Gastrocnemius medialis (tissue), 4 donors: ENCODE measurements around the gene REXO4. TPM values are rescaled to one million over a fixed set of nuclear protein-coding genes. Genes with fewer than 3 reads are reported as not detected.

Experiments
- ATAC-seq, 2 donors: fragments of 150-250 bp; one replicate each; pipeline ENCODE4 v1.9.1; 2016
- DNase-seq, 2 donors: peaks; one replicate each; pipeline ENCODE4 v3.0.0-alpha.2; 2019
- H3K27ac ChIP-seq, 4 donors: fragments of 200-600 bp; sonication (generic); 1 replicate in 1 of 4; 2 replicates in 3 of 4; pipeline ENCODE4 v1.5.1; 2016 to 2018; ENCODE audit warnings: mild to moderate bottlenecking in 2 of 4, moderate library complexity in 1 of 4
- H3K27me3 ChIP-seq, 3 donors: fragments of 200-600 bp; sonication (generic) in 2 of 3; 1 replicate in 1 of 3; 2 replicates in 2 of 3; pipeline versions ENCODE4 v1.5.1 to v1.6.0; 2016 to 2019; ENCODE audit warnings: mild to moderate bottlenecking in 1 of 3, moderate library complexity in 1 of 3
- H3K36me3 ChIP-seq, 2 donors: fragments of 200-600 bp; sonication (generic) in 1 of 2; one replicate each; pipeline ENCODE4 v1.5.1; 2017 to 2018
- H3K4me1 ChIP-seq, 2 donors: fragments of 200-600 bp; sonication (generic) in 1 of 2; one replicate each; pipeline ENCODE4 v1.5.1; 2016 to 2017; ENCODE audit warnings: mild to moderate bottlenecking in 2 of 2
- H3K4me3 ChIP-seq, 4 donors: fragments of 200-600 bp; sonication (generic) in 3 of 4; 1 replicate in 1 of 4; 2 replicates in 3 of 4; pipeline ENCODE4 v1.5.1; 2016 to 2019; ENCODE audit warnings: mild to moderate bottlenecking in 2 of 4
- H3K9me3 ChIP-seq, 3 donors: fragments of 200-600 bp; sonication (generic) in 2 of 3; 1 replicate in 1 of 3; 2 replicates in 2 of 3; pipeline ENCODE4 v1.5.1; 2016 to 2019
- POLR2A ChIP-seq, 2 donors: fragments of 450-650 bp; IDR thresholded peaks; one replicate each; pipeline ENCODE4 v1.6.1; 2017; ENCODE audit warnings: antibody characterized with exemption in 2 of 2, mild to moderate bottlenecking in 2 of 2, moderate library complexity in 2 of 2
- in situ Hi-C, 4 donors: fragments of 200-750 bp; cut with MboI; loops; one replicate each; pipeline versions ENCODE4 v1.15.0 to v1.8.0; 2017; ENCODE audit warnings: low sequenced_read_pairs in 4 of 4
- intact Hi-C: fragments of 100-400 bp; cut with DNase I; formaldehyde crosslinking; loops from one replicate; pipeline ENCODE4 v1.15.1; 2023; ENCODE audit warnings: low total_unique reads
- total RNA-seq, 4 donors: library from RNA; depleted of rRNA; stranded (reverse); fragments of >200 nt; gene quantifications; one replicate each; pipeline versions ENCODE4 v1.1.0 to v1.2.3, GENCODE V29; 2016
- TF ChIP-seq, protein P1 (sequence below), 5 experiments: fragments of 450-650 bp in 3 of 5; fragments of 200-600 bp in 2 of 5; sonication (generic) in 2 of 5; IDR thresholded peaks in 4 of 5; conservative IDR thresholded peaks in 1 of 5; 1 replicate in 4 of 5; 2 replicates in 1 of 5; pipeline ENCODE4 v1.5.1; 2016 to 2019; ENCODE audit warnings: antibody characterized with exemption in 5 of 5, mild to moderate bottlenecking in 3 of 5, moderate library complexity in 3 of 5

Gene REXO4
- total RNA-seq, 4 donors from 2014 or later: 26.1 to 42.5 (median 34.6) TPM

DNA sequence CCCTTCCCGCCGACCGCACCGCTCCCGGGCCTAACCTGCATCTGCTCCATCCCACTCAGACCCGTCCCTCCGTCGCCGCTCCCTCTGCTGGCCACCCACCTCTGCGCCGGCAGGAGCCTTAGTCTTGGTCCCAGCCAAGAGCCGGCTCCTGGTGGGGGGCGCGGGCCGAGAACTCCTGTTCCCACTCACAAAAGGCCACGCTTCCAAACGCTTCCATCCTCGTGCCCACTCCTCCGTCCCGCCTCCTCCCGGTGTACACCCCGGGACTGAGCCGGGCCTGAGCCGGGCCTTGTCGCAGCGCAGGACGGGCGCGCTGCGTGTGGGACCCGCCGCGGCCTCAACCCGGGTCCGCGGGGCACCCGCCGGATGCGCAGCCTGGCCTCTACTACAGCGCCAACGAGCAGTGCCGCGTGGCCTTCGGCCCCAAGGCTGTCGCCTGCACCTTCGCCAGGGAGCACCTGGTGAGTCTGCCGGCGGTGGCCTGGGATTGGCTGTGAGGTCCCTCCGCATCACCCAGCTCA is 11.9 kb upstream of the REXO4 start:
- Histone ChIP-seq H3K36me3 (no peaks in the 10 kb centered on the region), H3K27me3 (peaks cover 9 to 16% (median 10%) of the 10 kb centered on the region in 3 donors), H3K4me3 (no peak overlapping the region), H3K9me3 (no peaks in the 10 kb centered on the region), H3K4me1 (peaks cover 5 to 12% of the 10 kb centered on the region in 2 donors), H3K27ac (no peak overlapping the region)
- DNase-seq (no peak), ATAC-seq (no peak)
- intact Hi-C loops (no loop called here), in situ Hi-C loops (no loop called here)
- TF ChIP-seq, protein P1, sequence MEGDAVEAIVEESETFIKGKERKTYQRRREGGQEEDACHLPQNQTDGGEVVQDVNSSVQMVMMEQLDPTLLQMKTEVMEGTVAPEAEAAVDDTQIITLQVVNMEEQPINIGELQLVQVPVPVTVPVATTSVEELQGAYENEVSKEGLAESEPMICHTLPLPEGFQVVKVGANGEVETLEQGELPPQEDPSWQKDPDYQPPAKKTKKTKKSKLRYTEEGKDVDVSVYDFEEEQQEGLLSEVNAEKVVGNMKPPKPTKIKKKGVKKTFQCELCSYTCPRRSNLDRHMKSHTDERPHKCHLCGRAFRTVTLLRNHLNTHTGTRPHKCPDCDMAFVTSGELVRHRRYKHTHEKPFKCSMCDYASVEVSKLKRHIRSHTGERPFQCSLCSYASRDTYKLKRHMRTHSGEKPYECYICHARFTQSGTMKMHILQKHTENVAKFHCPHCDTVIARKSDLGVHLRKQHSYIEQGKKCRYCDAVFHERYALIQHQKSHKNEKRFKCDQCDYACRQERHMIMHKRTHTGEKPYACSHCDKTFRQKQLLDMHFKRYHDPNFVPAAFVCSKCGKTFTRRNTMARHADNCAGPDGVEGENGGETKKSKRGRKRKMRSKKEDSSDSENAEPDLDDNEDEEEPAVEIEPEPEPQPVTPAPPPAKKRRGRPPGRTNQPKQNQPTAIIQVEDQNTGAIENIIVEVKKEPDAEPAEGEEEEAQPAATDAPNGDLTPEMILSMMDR (IDR thresholded peaks at IDR 0.05 in 4 of 5, conservative IDR thresholded peaks at IDR 0.05 in 1 of 5): no peak
- no peak for TF ChIP-seq POLR2A (IDR thresholded peaks at IDR 0.05)

DNA sequence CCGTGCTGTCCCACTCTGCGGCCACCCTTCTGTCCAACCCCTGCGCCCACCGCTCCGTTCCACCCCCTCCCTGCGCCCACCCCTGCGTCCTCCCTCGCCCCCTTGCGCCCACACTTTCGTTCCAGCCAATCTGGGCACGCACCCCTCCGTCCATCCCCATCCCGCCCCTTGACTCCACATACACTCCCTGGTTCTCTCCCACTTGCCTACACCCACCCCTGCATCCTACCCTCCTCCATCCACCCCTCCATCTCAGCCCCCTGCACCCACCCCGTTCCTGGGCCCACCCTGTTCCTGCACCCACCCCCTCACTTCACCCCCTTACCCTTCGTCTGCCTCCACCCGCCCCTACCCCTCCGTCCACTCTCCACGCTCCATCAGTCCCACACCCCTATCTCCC is 11.4 kb upstream of the REXO4 start:
- no peak overlapping the region for H3K27ac ChIP-seq
- TF ChIP-seq POLR2A (IDR thresholded peaks at IDR 0.05): no peak
- TF ChIP-seq, protein P1 (IDR thresholded peaks at IDR 0.05 in 4 of 5, conservative IDR thresholded peaks at IDR 0.05 in 1 of 5): no peak
- H3K4me1 ChIP-seq: peaks cover 5 to 15% of the 10 kb centered on the region in 2 donors
- in situ Hi-C loops (no loop called here), intact Hi-C loops (no loop called here)
- H3K4me3 ChIP-seq: no peak overlapping the region
- H3K9me3 ChIP-seq: no peaks in the 10 kb centered on the region
- peaks cover 9 to 16% (median 10%) of the 10 kb centered on the region in 3 donors for H3K27me3 ChIP-seq
- no peak for ATAC-seq
- no peak for DNase-seq
- no peaks in the 10 kb centered on the region for H3K36me3 ChIP-seq

DNA sequence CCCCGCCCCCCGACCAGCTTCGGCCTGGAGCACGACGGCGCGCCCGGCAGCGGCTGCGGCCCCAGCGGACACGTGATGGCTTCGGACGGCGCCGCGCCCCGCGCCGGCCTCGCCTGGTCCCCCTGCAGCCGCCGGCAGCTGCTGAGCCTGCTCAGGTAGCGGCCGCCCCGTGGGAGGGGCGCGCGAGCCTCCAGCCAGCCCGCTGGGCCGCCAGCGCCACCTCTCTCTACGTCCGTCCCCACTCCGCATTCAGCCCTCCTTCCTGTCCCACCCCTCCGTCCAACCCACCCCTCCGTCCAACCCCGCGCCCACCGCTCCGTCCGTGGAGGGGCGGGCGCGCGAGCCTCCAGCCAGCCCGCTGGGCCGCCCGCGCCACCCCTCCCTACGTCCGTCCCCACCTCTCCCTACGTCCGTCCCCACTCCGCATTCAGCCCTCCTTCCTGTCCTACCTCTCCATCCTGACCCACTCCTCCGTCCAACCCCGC is 10.8 kb upstream of the REXO4 start:
- Histone ChIP-seq H3K27me3 (peaks cover 9 to 16% (median 10%) of the 10 kb centered on the region in 3 donors), H3K27ac (no peak overlapping the region), H3K4me1 (peaks cover 5 to 15% of the 10 kb centered on the region in 2 donors), H3K36me3 (no peaks in the 10 kb centered on the region), H3K4me3 (no peak overlapping the region), H3K9me3 (no peaks in the 10 kb centered on the region)
- DNase-seq: no peak
- TF ChIP-seq, protein P1 (IDR thresholded peaks at IDR 0.05 in 4 of 5, conservative IDR thresholded peaks at IDR 0.05 in 1 of 5): no peak
- TF ChIP-seq POLR2A (IDR thresholded peaks at IDR 0.05): no peak
- in situ Hi-C loops: no loop called here
- intact Hi-C loops: no loop called here
- no peak for ATAC-seq

DNA sequence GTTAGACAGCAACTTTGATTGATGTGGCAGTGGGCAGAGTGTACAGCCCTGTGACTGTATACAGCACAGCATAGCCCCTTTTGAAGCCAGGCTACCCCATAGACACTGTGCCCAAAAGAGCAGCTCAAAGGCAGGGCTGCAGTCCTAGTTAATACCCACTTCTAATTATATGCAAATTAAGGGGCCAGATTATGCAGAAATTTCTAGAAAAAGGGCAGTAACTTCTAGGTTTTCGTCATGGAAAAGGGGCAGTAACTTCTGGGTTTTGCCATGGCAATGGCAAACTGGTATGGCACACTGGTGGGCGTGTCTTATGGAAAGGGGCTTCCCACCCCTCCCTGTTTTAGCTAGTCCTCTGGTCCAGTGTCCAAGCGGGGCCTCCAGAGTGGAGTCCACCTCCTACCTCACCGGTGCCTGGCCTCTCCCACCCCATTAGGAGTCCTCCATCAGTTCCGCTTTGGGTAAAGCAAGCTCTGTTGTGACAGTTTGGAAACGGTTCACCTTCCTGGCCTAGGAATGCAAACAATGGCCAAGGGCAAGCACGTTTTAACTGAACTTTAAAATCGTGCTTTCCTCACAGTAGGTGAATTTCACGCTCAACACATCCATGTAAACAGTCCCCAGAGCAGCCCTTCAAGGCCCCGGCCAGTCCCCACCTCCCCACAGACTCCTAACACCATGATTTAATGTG is 10.0 kb upstream of the REXO4 start:
- Histone ChIP-seq H3K4me3 (no peak overlapping the region), H3K36me3 (no peaks in the 10 kb centered on the region), H3K9me3 (no peaks in the 10 kb centered on the region), H3K4me1 (peaks cover 5 to 15% of the 10 kb centered on the region in 2 donors), H3K27me3 (peaks cover 9 to 16% (median 10%) of the 10 kb centered on the region in 3 donors), H3K27ac (no peak overlapping the region)
- in situ Hi-C loops: no loop called here
- ATAC-seq (no peak), DNase-seq (no peak)
- intact Hi-C loops: loop anchor here (1.0 kb wide), 1 partner anchor 21 kb away; no protein-coding TSS in a partner anchor
- TF ChIP-seq, protein P1 (IDR thresholded peaks at IDR 0.05 in 4 of 5, conservative IDR thresholded peaks at IDR 0.05 in 1 of 5): no peak
- TF ChIP-seq POLR2A (IDR thresholded peaks at IDR 0.05): no peak
